IPS-20b (cell line): Measurements from ENCODE around the gene CDK18.

Experiments used
- H3K27ac ChIP-seq: one replicate; pipeline ENCODE4 v1.5.1; 2013; ENCODE audit warnings: low read length
- H3K27me3 ChIP-seq: 2 replicates; pipeline ENCODE4 v1.6.1; 2013; ENCODE audit warnings: mild to moderate bottlenecking, low read length, inconsistent platforms; ENCODE audit not compliant: insufficient read depth
- H3K36me3 ChIP-seq: 2 replicates; pipeline ENCODE4 v1.6.1; 2013; ENCODE audit warnings: low read depth, mild to moderate bottlenecking, inconsistent platforms, low read length, moderate library complexity; ENCODE audit not compliant: insufficient read depth
- H3K4me1 ChIP-seq: 2 replicates; pipeline ENCODE4 v1.6.1; 2013; ENCODE audit warnings: mild to moderate bottlenecking, control low read depth, inconsistent platforms, low read length, moderate library complexity; ENCODE audit not compliant: insufficient read depth
- H3K4me3 ChIP-seq: 2 replicates; pipeline ENCODE4 v1.5.1; 2013; ENCODE audit warnings: mild to moderate bottlenecking, low read length, inconsistent platforms
- H3K9ac ChIP-seq: 2 replicates; pipeline ENCODE4 v1.6.1; 2013; ENCODE audit warnings: low read depth, mild to moderate bottlenecking, inconsistent platforms, low read length, moderate library complexity
- H3K9me3 ChIP-seq: 2 replicates; pipeline ENCODE4 v1.6.1; 2013; ENCODE audit warnings: mild to moderate bottlenecking, low read depth, low read length, inconsistent platforms; ENCODE audit not compliant: insufficient read depth

The CDK18 gene

GRCh38 chr1:205570173-205570501 lies 65.7 kb downstream of the CDK18 start:
- Histone ChIP-seq H3K36me3 (no peaks in the 10 kb centered on the region), H3K9me3 (no peaks in the 10 kb centered on the region), H3K9ac (no peak overlapping the region), H3K27ac (no peak overlapping the region), H3K27me3 (peaks cover 85% of the 10 kb centered on the region), H3K4me3 (no peak overlapping the region), H3K4me1 (no peaks in the 10 kb centered on the region)

GRCh38 chr1:205570796-205571537 lies 66.5 kb downstream of the CDK18 start:
- Histone ChIP-seq H3K27me3 (peaks cover 80% of the 10 kb centered on the region), H3K9ac (no peak overlapping the region), H3K4me3 (no peak overlapping the region)

GRCh38 chr1:205571747-205572146 lies 67.3 kb downstream of the CDK18 start:
- H3K27me3 ChIP-seq = peaks cover 80% of the 10 kb centered on the region
- H3K4me1 ChIP-seq = no peaks in the 10 kb centered on the region
- no peak overlapping the region for H3K4me3 ChIP-seq
- no peaks in the 10 kb centered on the region for H3K36me3 ChIP-seq
- no peak overlapping the region for H3K27ac ChIP-seq
- no peaks in the 10 kb centered on the region for H3K9me3 ChIP-seq
- no peak overlapping the region for H3K9ac ChIP-seq

More at GRCh38 chr1:205570796-205571537, 66.5 kb downstream of the CDK18 start:
- no peaks in the 10 kb centered on the region for H3K36me3 ChIP-seq
- no peaks in the 10 kb centered on the region for H3K4me1 ChIP-seq
- no peak overlapping the region for H3K27ac ChIP-seq
- no peaks in the 10 kb centered on the region for H3K9me3 ChIP-seq

DNA sequence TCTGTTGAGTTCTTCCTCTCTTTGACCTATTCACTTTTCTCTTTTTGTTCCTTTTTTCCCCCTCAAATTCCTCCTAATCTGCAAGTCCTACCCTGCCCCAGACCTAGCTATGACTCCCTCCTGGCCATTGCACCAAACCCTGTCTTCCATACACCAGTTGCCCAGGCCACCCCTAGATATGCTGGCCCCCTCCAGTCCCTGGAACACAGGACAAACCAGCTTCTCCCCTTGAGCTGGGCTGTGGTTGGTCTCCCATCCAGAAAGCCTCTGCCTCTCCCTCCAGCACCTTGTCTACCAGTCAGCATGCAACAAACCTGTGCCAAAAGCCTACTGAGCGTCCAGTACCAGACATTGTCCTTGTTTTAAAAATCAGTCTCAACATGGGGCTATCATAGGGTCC lies 68.0 kb downstream of the CDK18 start:
- no peak overlapping the region for H3K9ac ChIP-seq
- no peak overlapping the region for H3K27ac ChIP-seq
- no peaks in the 10 kb centered on the region for H3K9me3 ChIP-seq
- no peaks in the 10 kb centered on the region for H3K36me3 ChIP-seq
- no peaks in the 10 kb centered on the region for H3K4me1 ChIP-seq
- H3K4me3 ChIP-seq = no peak overlapping the region
- peaks cover 80% of the 10 kb centered on the region for H3K27me3 ChIP-seq

GRCh38 chr1:205575294-205575885 lies 70.9 kb downstream of the CDK18 start:
- Histone ChIP-seq H3K36me3 (no peaks in the 10 kb centered on the region), H3K27me3 (peaks cover 72% of the 10 kb centered on the region), H3K4me1 (peaks cover 6% of the 10 kb centered on the region; the same call in 1 of the 2 replicates), H3K27ac (no peak overlapping the region), H3K4me3 (no peak overlapping the region), H3K9ac (no peak overlapping the region), H3K9me3 (no peaks in the 10 kb centered on the region)

DNA sequence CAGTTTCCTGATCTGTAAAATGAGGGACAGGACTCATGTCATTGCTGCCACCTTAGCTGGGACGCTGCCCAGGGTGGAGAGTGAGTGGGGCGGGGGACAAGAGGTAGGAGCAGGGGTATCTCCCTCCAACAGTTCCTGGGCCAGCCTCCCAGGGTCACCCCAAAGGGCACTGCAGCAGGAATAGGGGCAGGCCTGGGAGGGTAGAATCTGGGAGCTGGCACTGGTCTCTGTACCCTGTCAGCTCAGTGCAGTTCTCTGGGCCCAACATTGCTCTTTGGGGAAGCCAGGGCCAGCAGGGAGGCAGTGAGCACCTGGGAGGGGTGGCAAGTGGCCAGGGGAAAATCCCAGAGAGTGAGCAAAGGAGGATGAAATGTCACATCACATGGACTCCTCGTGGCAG lies 71.5 kb downstream of the CDK18 start:
- H3K4me1 ChIP-seq = peaks cover 6% of the 10 kb centered on the region; the same call in 1 of the 2 replicates
- H3K36me3 ChIP-seq = no peaks in the 10 kb centered on the region
- H3K9ac ChIP-seq = no peak overlapping the region
- H3K27ac ChIP-seq = no peak overlapping the region
- no peak overlapping the region for H3K4me3 ChIP-seq
- H3K9me3 ChIP-seq = no peaks in the 10 kb centered on the region
- peaks cover 66% of the 10 kb centered on the region for H3K27me3 ChIP-seq

DNA sequence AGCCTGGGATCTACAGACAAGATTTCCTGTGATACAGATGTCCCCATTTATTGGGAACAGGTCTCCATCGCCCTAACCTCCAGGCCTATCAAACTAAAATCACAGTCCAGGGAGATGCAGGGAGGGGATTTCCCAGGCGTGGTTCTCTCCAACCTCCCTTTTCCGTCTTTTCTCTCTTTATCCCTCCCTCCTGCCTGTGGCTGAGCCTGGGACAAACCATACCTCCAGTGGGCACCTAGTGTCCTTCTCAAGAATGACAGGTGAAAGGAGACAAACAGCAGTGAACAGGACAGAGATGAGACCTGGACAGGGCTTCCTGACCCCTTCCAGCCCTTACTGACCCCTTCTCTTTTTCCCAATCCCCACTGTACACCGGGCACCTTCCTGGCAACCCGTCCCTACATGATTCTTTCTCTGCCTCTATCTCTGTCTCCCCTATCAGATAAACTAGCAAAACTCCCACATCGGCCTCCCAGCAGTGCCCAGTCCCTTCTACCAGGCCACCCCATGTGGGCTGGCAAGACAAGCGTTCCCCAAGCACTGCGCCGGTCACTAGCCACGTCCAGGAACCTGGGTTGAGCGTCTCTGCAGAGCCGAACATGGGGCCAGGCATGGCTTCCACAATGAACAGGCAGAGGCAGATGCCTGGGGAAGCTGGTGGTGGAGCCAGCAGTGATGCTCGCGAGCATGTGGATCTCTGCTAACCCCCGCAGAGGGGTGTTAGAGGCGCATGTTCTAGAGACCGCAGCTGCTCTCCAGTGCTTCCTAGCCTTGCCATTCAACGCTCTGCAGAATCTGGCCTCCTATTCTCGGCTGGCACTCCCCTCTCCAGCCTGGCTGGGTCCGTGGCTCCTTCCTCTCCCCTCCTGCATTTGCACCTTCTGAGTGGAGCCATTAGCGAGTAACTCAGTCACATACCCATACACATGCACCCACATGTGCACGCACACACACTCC lies 72.6 kb downstream of the CDK18 start:
- Histone ChIP-seq H3K9me3 (no peaks in the 10 kb centered on the region), H3K27me3 (peaks cover 55% of the 10 kb centered on the region), H3K9ac (no peak overlapping the region), H3K4me1 (peaks cover 6% of the 10 kb centered on the region; the same call in 1 of the 2 replicates), H3K27ac (no peak overlapping the region), H3K36me3 (no peaks in the 10 kb centered on the region), H3K4me3 (no peak overlapping the region)

GRCh38 chr1:205577874-205578658 lies 73.6 kb downstream of the CDK18 start:
- H3K9me3 ChIP-seq = no peaks in the 10 kb centered on the region
- H3K9ac ChIP-seq = no peak overlapping the region
- peaks cover 46% of the 10 kb centered on the region for H3K27me3 ChIP-seq
- no peaks in the 10 kb centered on the region for H3K36me3 ChIP-seq
- H3K27ac ChIP-seq = no peak overlapping the region
- peaks cover 6% of the 10 kb centered on the region; the same call in 1 of the 2 replicates for H3K4me1 ChIP-seq
- no peak overlapping the region for H3K4me3 ChIP-seq

GRCh38 chr1:205578780-205579571 lies 74.5 kb downstream of the CDK18 start:
- Histone ChIP-seq H3K36me3 (no peaks in the 10 kb centered on the region), H3K27ac (no peak overlapping the region), H3K4me3 (no peak overlapping the region), H3K9ac (no peak overlapping the region), H3K4me1 (peaks cover 6% of the 10 kb centered on the region; the same call in 1 of the 2 replicates), H3K9me3 (no peaks in the 10 kb centered on the region), H3K27me3 (peaks cover 51% of the 10 kb centered on the region)

GRCh38 chr1:205579711-205580110 lies 75.2 kb downstream of the CDK18 start:
- H3K36me3 ChIP-seq = no peaks in the 10 kb centered on the region
- H3K9ac ChIP-seq = no peak overlapping the region
- no peak overlapping the region for H3K4me3 ChIP-seq
- peaks cover 45% of the 10 kb centered on the region for H3K27me3 ChIP-seq
- H3K4me1 ChIP-seq = peaks cover 6% of the 10 kb centered on the region; the same call in 1 of the 2 replicates
- H3K27ac ChIP-seq = no peak overlapping the region
- no peaks in the 10 kb centered on the region for H3K9me3 ChIP-seq
